Skin epidermis (tissue), 12 donors: ENCODE measurements around the gene SORCS2.

Source experiments
- H3K27ac ChIP-seq, 21 experiments: fragments of 200-600 bp; sonication (generic) in 11 of 21; one replicate each; pipeline ENCODE4 v1.5.0; 2020; ENCODE audit warnings: mild to moderate bottlenecking in 3 of 21, inconsistent platforms in 2 of 21, moderate library complexity in 2 of 21
- H3K4me3 ChIP-seq, 7 experiments: fragments of 200-600 bp; sonication (generic) in 2 of 7; one replicate each; pipeline ENCODE4 v1.5.0; 2020; ENCODE audit warnings: inconsistent platforms in 2 of 7, mild to moderate bottlenecking in 2 of 7, moderate library complexity in 1 of 7

SORCS2 gene

DNA sequence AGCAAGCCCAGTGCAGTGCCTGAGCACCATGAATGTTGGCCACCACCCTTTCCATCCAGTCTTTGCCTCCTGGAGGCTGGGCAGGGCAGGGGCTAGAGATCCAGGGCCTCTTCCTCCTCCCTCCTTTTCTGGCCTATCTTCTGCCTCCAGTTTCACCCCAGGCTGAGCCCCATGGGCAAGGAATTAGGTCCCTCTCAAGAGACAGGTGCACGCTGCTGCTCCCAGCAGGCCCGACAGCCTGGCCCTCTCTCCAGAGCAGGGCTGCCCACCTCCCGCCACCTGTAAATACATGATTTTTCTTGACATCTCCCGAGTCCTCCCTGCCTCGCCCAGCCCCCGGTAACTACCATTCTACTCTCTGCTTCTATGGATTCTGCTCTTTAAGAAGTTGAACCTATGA lies 299.6 kb downstream of the SORCS2 start:
- H3K4me3 ChIP-seq = no peak overlapping the region
- no peak overlapping the region for H3K27ac ChIP-seq

DNA sequence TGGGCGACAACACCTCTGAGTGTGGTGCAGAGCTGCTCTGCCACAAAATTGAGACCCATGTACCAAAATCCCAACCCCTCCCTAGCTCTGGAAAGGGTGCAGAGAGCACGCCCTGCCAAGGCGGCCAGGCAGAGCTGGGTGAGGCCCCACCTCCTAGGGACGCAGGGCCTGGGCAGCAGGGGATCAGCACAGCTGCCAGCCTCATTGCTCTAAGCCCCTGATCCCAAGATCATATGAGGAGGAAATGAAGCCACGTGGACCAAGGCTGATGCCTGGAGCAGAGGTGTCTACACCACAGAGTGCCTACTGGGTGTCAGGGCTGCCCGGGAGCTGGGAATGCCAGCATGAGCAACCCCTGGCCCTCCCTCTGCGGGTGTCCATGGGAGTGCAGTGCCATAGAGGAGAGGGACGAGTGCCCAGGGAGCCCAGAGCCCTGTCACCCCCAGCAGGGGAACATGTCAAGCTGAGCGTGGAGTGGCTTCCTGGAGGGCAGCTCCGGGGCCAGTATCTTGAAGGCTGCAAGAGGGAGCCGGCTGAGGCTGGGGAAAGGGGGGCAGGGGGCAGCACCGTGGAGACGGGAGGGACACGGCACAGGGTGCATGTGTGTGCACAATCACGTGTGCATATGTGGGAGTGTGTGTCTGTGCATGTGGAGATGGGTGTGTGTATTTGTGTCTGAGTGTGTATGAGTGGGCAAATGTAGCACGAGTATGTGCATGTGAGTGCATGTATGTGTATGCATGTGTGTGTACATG lies 306.3 kb downstream of the SORCS2 start:
- Histone ChIP-seq H3K4me3 (no peak overlapping the region), H3K27ac (no peak overlapping the region)

DNA sequence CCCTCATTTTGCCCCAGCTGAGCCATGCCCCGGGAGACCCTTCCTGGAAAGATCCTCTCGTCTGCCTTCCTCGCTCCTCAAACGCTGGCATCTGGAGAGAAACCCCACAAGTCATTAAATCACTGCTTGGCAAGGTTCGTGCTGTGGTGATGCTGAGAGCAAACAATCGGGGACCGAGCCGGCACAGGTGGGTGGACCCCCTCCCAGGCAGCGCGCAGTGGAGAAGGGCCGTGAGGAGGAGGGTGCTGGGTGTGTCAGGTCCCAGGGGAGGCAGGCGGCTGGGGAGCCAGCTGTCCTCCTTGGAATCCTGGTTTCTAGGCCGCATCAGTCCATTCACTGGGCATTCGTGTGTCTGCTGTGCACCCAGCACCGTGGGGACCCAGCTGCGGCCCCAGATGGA lies 307.3 kb downstream of the SORCS2 start:
- H3K4me3 ChIP-seq = no peak overlapping the region
- H3K27ac ChIP-seq = no peak overlapping the region

DNA sequence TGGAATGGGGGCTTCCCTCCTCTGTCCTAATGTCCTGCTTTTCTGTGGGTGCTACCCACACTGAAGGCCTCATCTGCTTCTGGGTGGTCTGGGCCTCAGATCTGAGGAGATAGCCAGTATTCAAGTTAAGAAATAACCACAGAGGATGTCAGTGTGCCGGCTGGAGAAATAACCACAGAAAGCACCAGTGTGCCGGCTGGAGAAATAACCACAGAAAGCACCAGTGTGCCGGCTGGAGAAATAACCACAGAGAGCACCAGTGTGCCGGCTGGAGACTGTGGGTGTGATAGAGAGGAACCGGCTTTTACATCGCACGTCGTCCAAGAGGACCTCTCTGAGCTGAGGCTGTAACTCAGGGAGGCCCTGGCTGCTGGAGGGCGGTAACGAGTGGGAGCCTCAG lies 308.1 kb downstream of the SORCS2 start:
- Histone ChIP-seq H3K4me3 (no peak overlapping the region), H3K27ac (no peak overlapping the region)

DNA sequence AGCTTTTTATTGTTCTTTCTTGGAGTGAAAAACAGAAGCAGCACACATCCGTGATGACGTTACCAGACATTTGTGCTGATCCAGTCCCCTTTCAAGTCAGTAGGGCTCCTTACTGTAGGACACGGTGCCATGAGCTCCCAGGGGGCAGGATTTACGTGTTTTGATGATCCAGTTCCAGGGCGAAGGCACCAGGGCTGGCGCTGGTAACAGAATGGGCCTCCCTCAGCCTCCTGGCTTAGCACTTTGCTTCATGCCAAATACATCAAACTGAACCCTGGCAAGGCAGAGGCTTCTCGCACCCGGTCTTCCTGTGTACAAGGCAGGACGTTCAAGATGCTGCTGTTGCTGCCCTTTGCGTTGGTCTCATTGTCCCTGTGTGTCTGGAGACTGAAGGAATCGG lies 309.0 kb downstream of the SORCS2 start:
- no peak overlapping the region for H3K27ac ChIP-seq

DNA sequence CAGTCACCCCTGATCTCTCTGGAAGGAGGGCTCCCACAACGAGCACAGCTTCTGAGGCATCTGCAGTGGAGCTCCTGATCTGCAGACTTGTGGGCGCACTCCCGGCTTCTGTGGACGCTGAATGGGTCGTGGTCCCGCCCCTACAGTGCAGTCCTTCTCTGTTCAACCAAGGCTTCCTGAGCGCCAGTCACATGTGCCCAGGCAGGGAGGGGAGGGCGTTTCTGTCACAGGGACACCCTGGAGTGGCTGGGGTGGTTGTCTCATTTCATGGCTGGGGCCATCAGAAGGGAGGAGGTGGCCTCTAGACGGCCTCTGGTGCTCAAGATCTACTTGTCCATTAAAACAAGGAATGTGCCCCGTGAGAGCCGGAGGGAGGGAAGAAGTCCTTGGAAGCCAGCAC lies 309.5 kb downstream of the SORCS2 start:
- no peak overlapping the region for H3K27ac ChIP-seq
- H3K4me3 ChIP-seq = no peak overlapping the region

More for the DNA sequence above, 309.0 kb downstream of the SORCS2 start:
- no peak overlapping the region for H3K4me3 ChIP-seq

DNA sequence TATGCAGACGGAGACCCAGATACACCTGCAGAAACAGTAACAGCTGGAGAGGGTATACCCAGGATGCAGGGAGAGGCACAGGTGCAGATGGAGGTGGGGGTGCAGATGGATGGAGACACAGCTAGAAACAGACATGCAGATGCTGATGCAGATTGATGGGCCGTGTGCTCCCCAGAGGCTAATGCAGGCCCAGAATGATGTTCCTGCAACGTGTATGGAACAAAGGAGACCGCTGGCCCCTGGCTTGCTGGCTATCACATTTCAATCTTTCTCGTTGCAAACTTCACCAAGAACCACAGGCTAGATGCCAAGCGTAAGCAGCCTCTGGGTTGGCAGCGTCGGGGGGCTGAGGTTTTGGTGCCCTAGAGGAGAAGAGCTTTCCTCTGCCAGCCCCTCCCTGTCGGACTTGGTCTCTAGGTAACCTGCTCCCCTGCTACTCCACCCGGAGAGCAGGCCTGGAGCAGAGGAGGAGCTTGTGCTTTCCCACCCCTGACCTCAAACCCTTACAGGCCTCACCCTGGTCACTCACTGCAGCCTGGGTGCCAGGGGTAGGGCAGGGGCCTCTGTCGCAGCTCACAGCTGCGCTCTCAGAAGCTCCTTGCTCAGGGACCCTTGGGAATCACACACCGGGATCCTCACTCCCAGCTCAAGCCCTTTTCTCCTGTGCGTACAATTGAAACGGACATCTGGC lies 311.4 kb downstream of the SORCS2 start:
- no peak overlapping the region for H3K4me3 ChIP-seq

DNA sequence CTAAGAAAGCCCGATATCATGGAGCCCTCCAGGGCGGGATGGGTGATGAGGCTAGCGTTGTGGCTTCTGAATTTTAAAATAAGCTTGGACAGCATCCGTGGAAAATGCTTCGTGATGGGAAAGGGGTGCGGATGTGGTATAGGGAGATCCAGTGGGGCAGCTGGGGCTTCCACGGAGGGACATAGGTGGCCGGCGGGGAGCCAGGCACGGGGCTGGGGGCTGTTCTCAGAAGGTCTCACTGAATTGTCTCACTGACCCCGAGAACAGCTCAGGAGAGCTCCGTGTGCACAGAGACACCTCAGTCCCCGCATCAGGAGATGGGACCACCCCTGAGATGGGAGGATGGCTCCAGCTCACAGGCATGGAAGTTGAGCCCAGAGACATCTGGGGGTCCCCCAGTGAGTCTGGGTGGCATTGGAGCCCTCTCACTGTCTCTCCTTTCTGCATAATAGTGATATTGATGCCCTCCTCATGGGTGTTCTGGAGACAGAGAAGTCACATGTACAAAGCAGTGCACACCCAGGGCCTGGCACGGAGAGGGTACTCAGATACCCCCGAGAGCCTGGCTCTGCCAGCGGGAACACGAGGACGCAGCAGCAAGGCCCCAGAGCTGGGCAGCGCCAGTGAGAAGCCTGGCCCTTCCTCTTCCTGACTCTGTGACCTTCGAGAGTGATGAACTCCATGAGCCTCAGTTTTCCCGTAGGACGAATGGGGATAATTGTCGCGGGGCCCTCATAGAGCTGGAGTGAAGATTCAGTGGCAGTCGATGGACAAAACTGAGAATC lies 313.0 kb downstream of the SORCS2 start:
- Histone ChIP-seq H3K27ac (no peak overlapping the region), H3K4me3 (no peak overlapping the region)

More for the DNA sequence above, 311.4 kb downstream of the SORCS2 start:
- H3K27ac ChIP-seq = no peak overlapping the region

DNA sequence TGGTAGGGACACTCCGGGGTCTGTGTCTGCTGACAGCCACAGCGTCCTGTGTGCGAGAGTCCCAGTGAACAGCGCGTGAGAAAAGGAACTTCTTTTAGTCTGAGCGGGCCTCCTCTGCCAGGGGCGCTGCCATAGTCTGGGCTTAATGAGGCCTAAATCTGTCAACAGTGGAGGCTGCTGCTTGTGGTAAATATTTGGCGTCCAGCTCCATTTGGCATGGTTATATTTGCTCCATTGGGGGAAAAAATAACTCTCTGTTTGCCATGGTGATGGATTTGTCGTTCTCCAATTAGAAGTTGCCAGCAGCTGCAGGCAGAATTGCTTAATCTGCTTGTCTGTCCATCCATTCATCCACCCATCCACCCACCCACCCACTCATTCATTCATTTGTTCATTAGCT lies 313.8 kb downstream of the SORCS2 start:
- Histone ChIP-seq H3K27ac (no peak overlapping the region), H3K4me3 (no peak overlapping the region)

DNA sequence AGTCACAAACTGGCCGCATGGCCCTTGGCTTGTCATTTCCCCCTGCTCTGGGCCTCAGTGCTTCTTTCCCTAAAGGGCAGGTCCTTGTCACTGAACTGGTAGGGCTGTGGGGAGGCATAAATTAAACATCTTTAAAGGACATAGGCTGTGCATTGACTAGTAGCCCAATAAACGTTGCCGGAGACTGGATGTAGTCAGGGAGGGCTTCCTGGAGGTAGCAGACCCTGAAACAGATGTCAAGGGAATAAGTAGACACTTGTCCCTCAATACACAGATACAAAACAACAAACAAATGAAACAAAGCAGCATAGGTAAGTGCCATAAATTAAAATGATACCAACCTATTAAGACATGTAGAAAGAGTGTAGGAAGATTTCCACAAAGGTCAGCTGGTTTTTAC lies 314.2 kb downstream of the SORCS2 start:
- no peak overlapping the region for H3K27ac ChIP-seq
- H3K4me3 ChIP-seq = no peak overlapping the region

DNA sequence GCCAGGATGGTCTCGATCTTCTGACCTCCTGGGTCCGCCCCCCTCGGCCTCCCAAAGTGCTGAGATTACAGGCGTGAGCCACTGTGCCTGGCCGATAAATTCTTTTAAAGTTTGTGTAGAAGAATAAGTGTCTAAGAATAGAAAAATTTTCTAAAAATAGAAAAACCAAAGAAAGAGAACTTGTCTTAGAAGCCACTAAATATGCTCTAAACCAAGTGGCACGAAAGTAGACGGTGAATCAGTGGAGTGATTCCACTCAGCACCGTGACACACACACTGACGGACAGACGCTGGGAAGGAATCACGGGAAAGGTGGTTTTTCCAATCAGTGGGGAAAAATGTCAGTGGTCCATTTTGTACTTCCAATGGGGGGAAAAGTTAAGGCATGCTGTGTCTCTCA lies 315.0 kb downstream of the SORCS2 start:
- no peak overlapping the region for H3K4me3 ChIP-seq

DNA sequence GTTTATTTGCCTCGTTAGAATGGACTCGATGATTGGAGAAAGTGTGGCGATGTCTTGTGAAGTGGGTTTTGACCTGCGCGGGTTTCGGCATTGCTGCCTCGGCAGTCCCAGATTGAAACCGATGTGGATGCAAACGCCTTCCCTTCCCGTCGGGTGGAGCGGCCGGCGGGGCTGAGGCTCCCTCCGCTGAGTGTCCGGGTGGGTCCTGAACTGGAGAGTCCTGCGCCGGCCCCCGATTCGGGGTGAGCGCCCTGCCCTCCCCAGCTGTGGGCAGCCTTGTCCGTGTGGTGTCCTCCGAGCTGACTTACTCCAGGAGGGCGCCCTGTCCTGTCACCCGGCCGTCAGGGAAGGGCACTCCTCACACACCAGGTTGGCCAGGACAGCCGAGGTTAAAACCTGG lies 317.7 kb downstream of the SORCS2 start:
- H3K27ac ChIP-seq = no peak overlapping the region
- H3K4me3 ChIP-seq = no peak overlapping the region

More for the DNA sequence above, 315.0 kb downstream of the SORCS2 start:
- H3K27ac ChIP-seq = no peak overlapping the region

DNA sequence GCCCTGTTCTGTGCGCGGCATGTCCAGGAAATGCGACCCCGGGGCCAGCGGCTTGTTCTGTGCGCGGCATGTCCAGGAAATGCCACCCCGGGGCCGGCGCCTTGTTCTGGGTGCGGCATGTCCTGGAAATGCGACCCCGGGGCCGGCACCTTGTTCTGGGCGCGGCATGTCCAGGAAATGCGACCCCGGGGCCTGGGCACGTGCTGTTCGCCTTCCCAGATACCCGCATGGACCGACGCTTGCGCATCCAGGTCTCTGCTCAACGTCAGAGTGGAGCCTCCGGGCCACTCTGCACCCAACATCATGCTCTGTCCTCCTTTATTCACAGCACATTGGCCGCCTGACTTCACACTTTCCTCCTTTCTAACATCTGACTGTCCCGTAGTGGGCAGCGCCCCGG lies 318.2 kb downstream of the SORCS2 start:
- Histone ChIP-seq H3K4me3 (no peak overlapping the region), H3K27ac (no peak overlapping the region)

DNA sequence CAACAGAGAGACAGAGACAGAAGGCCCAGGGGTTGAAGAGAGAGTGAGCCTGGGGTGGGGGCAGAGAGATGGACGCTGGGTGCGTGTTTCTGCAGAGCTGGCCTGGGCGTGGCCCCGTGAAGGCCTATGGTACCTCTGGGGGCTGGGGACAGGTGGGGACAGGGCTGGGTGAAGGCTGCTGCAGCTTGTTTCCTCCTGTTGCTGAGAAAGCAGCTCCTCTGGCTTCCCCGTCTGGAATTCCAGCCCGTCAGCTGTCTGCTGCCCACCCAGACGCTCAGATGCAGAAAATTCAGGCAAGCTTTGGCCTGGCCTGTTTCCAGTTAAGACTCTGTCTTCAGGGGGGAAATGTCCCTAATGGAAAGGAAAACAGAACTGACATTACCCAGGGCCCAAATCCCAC lies 319.2 kb downstream of the SORCS2 start:
- H3K4me3 ChIP-seq = no peak overlapping the region
- H3K27ac ChIP-seq = no peak overlapping the region

DNA sequence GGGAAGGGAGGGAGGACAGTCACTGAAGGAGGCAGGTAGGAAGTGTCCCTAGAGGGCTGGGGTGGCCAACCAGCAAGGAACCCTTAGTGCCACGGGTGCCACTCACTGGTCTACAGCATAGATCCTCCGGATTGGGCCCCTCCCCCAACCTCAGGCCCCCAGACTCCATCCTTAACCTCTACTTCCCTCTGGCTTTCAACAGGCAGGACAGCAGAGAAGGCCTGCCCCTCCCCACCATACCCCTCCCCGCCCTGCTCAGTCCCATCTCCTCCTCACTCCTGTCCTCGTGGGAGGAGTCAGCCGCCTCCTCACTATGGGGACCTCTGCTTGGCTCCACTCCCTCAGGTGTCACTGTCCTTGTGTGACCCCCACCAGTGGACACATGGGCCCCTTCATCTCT lies 320.1 kb downstream of the SORCS2 start:
- Histone ChIP-seq H3K27ac (no peak overlapping the region), H3K4me3 (no peak overlapping the region)

DNA sequence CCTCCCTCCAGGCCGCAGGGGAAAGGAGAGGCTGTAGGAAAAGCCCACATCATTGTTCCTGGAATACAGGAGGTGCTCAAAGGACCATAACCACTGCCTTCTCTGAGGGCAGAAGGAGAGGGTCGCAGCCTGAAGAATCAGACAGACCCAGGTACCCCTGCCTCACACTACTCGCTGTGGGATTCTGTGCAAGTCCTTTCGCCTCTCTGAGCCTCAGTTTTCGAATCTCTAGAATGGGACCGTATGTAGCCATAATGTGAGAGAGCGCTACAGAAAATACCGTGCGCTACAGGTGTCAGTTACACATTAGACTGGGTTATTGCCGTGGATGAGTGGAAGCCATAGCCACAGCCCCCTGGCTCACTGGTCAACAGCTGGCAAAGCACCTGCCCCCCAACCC lies 320.6 kb downstream of the SORCS2 start:
- no peak overlapping the region for H3K27ac ChIP-seq
- no peak overlapping the region for H3K4me3 ChIP-seq

DNA sequence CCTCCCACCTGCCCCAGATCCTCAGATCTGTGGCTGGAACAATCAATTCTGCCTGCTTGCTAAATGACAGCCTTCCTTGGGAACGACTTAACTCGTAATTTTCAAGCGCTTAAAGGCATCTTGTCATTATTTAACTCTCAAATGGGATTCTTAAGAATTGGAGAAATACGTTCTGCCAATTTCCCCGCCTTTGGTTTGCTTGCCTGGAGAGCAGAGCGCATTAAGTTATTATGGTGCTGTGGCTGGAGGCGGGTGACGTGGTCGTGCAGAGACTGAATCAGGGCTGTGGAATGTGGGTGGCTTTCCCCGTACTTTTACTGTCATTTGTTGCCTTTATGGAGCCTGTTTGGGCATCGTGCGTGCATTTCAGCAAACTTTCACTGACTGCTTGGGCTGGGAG lies 321.3 kb downstream of the SORCS2 start:
- no peak overlapping the region for H3K27ac ChIP-seq
- H3K4me3 ChIP-seq = no peak overlapping the region

DNA sequence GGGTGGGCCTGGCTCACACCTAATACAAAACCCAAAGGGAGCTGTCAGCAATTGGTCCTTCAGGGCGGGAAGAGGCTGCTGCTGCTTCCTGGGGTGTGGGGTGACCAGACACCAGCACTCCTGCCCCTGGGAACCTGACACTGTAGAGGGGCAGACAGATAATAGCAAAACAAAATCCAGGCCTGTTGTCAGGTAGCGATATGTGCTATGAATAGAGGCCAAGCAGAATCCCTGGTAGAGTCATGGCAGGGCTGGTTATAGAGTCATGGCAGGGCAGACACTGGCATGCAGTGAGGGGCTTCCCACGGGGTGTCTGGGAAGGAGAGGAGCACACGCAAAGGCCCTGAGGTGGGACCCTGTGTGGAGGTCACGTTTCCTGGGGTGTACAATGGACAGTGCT lies 321.9 kb downstream of the SORCS2 start:
- Histone ChIP-seq H3K27ac (no peak overlapping the region), H3K4me3 (no peak overlapping the region)

DNA sequence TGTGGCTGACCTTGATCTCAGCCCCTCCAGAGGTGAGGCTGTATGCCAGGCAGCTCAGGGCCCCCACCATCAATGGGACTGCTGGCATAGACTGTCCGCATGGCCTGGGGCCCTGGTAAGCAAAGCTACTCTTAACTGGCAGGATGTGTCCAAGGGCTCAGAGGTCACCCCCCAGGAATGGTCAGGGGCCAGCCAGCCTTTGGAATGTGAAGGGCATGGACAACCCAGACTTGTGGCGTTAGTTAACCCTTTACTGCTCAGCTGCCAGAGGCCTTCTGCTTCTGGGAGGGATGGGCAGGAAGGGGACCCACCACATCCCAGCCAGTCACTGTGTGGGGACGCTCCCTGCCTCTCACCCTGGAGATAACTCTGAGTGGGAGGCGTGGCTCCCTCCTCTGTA lies 322.5 kb downstream of the SORCS2 start:
- H3K4me3 ChIP-seq = no peak overlapping the region
- no peak overlapping the region for H3K27ac ChIP-seq

DNA sequence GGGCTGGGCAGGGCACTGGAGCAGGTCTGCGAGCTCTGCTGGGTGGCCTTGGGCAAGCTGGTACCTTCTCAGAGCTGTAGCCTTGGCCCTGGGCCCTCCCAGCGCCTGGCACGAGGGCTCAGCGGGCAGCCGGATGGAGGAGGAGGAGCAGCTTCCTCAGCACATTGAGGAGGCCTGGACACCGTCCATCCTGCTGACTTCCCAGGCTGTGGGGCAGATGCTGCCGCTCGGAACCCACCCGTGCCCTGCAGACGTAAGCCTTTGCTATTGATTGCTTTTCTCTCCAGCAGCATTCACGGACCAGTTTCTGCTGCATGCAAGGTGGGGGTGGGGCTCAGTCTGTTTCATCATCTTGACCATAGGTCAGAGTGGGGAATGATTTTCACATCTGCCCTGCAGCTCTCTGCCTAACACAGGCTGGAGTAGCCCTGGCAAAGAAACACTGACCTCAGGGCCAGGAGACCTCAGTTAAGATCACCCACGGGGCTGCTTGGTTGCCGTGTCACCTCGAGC lies 323.1 kb downstream of the SORCS2 start:
- Histone ChIP-seq H3K4me3 (no peak overlapping the region), H3K27ac (no peak overlapping the region)
